Measurements from ENCODE around the gene RABL6.
"Not testable (repeated sequence)": the region's sequence is repeated elsewhere in the genome, so short reads cannot be mapped to it uniquely, and the experiment has no call there.

Gene RABL6

GRCh38 chr9:136787690-136788400 lies 19.9 kb upstream of the RABL6 start:
- Histone ChIP-seq H3K4me3 (ENCODE audit: insufficient read depth, low read depth, low read length, poor library complexity, severe bottlenecking) (no peak overlapping the region), H3K4me1 (ENCODE audit: control insufficient read depth, insufficient read depth, low read length, poor library complexity, severe bottlenecking) (peaks cover 20% of the 10 kb centered on the region), H3K36me3 (ENCODE audit: control insufficient read depth, insufficient read depth, low read length) (no peaks in the 10 kb centered on the region), H3K27ac (ENCODE audit: insufficient read depth, low read length, poor library complexity, severe bottlenecking) (no peak overlapping the region), H3K27me3 (replicated peaks; ENCODE audit: control insufficient read depth, insufficient read depth, low read length, poor library complexity, severe bottlenecking) (no peaks in the 10 kb centered on the region), H3K9me3 (ENCODE audit: control insufficient read depth, low read length) (no peaks in the 10 kb centered on the region)
- peak; percentile 44 to 64 (median 53) for DNase-seq

GRCh38 chr9:136788644-136789522 lies 18.9 kb upstream of the RABL6 start:
- peaks cover 20% of the 10 kb centered on the region for H3K4me1 ChIP-seq (ENCODE audit: control insufficient read depth, insufficient read depth, low read length, poor library complexity, severe bottlenecking)
- not testable (repeated sequence) for H3K27me3 ChIP-seq (replicated peaks; ENCODE audit: control insufficient read depth, insufficient read depth, low read length, poor library complexity, severe bottlenecking); H3K9me3 ChIP-seq (ENCODE audit: control insufficient read depth, low read length); DNase-seq; H3K36me3 ChIP-seq (ENCODE audit: control insufficient read depth, insufficient read depth, low read length); H3K27ac ChIP-seq (ENCODE audit: insufficient read depth, low read length, poor library complexity, severe bottlenecking); H3K4me3 ChIP-seq (ENCODE audit: insufficient read depth, low read depth, low read length, poor library complexity, severe bottlenecking)

GRCh38 chr9:136789523-136789937 lies 18.2 kb upstream of the RABL6 start:
- Histone ChIP-seq H3K36me3 (ENCODE audit: control insufficient read depth, insufficient read depth, low read length) (peaks cover 5% of the 10 kb centered on the region), H3K27me3 (replicated peaks; ENCODE audit: control insufficient read depth, insufficient read depth, low read length, poor library complexity, severe bottlenecking) (no peaks in the 10 kb centered on the region), H3K4me3 (ENCODE audit: insufficient read depth, low read depth, low read length, poor library complexity, severe bottlenecking) (no peak overlapping the region), H3K27ac (ENCODE audit: insufficient read depth, low read length, poor library complexity, severe bottlenecking) (no peak overlapping the region), H3K9me3 (ENCODE audit: control insufficient read depth, low read length) (no peaks in the 10 kb centered on the region), H3K4me1 (ENCODE audit: control insufficient read depth, insufficient read depth, low read length, poor library complexity, severe bottlenecking) (peaks cover 20% of the 10 kb centered on the region)
- DNase-seq = no peak

GRCh38 chr9:136790640-136791515 lies 16.9 kb upstream of the RABL6 start, which contains the start of gene TMEM141:
Gene TMEM141 (plus strand): TSS chr9:136791344. CDS start chr9:136791371, 27 bp downstream.
- DNase-seq = peak; percentile 99 to 100 (median 99)
- Histone ChIP-seq H3K27me3 (replicated peaks; ENCODE audit: control insufficient read depth, insufficient read depth, low read length, poor library complexity, severe bottlenecking) (no peaks in the 10 kb centered on the region), H3K27ac (ENCODE audit: insufficient read depth, low read length, poor library complexity, severe bottlenecking) (peak within 1 kb of the TSS; percentile 94), H3K4me3 (ENCODE audit: insufficient read depth, low read depth, low read length, poor library complexity, severe bottlenecking) (peak within 1 kb of the TSS; percentile 56), H3K36me3 (ENCODE audit: control insufficient read depth, insufficient read depth, low read length) (peaks cover 5% of the 10 kb centered on the region), H3K4me1 (ENCODE audit: control insufficient read depth, insufficient read depth, low read length, poor library complexity, severe bottlenecking) (peaks cover 20% of the 10 kb centered on the region), H3K9me3 (ENCODE audit: control insufficient read depth, low read length) (no peaks in the 10 kb centered on the region)

- peaks cover 20% of the 10 kb centered on the region for H3K4me1 ChIP-seq (ENCODE audit: control insufficient read depth, insufficient read depth, low read length, poor library complexity, severe bottlenecking)
- peaks cover 5% of the 10 kb centered on the region for H3K36me3 ChIP-seq (ENCODE audit: control insufficient read depth, insufficient read depth, low read length)
- H3K27me3 ChIP-seq (replicated peaks; ENCODE audit: control insufficient read depth, insufficient read depth, low read length, poor library complexity, severe bottlenecking) = no peaks in the 10 kb centered on the region
- DNase-seq = peak; percentile 58 to 61 (median 59)
- H3K9me3 ChIP-seq (ENCODE audit: control insufficient read depth, low read length) = no peaks in the 10 kb centered on the region
- peak overlapping the region; percentile 94 for H3K27ac ChIP-seq (ENCODE audit: insufficient read depth, low read length, poor library complexity, severe bottlenecking)
- peak overlapping the region; percentile 56 for H3K4me3 ChIP-seq (ENCODE audit: insufficient read depth, low read depth, low read length, poor library complexity, severe bottlenecking)
Observed at GRCh38 chr9:136791516-136792276, 16.1 kb upstream of the RABL6 start.

- Histone ChIP-seq H3K27ac (ENCODE audit: insufficient read depth, low read length, poor library complexity, severe bottlenecking) (peak overlapping the region; percentile 31), H3K36me3 (ENCODE audit: control insufficient read depth, insufficient read depth, low read length) (peaks cover 5% of the 10 kb centered on the region), H3K9me3 (ENCODE audit: control insufficient read depth, low read length) (no peaks in the 10 kb centered on the region), H3K4me1 (ENCODE audit: control insufficient read depth, insufficient read depth, low read length, poor library complexity, severe bottlenecking) (peaks cover 19% of the 10 kb centered on the region), H3K27me3 (replicated peaks; ENCODE audit: control insufficient read depth, insufficient read depth, low read length, poor library complexity, severe bottlenecking) (no peaks in the 10 kb centered on the region), H3K4me3 (ENCODE audit: insufficient read depth, low read depth, low read length, poor library complexity, severe bottlenecking) (peak overlapping the region; percentile 56)
- DNase-seq = no peak
Observed at GRCh38 chr9:136792321-136793085, 15.2 kb upstream of the RABL6 start.

GRCh38 chr9:136793086-136793946 lies 14.4 kb upstream of the RABL6 start:
- no peaks in the 10 kb centered on the region for H3K9me3 ChIP-seq (ENCODE audit: control insufficient read depth, low read length)
- peaks cover 15% of the 10 kb centered on the region for H3K4me1 ChIP-seq (ENCODE audit: control insufficient read depth, insufficient read depth, low read length, poor library complexity, severe bottlenecking)
- H3K27ac ChIP-seq (ENCODE audit: insufficient read depth, low read length, poor library complexity, severe bottlenecking) = no peak overlapping the region
- peaks cover 5% of the 10 kb centered on the region for H3K36me3 ChIP-seq (ENCODE audit: control insufficient read depth, insufficient read depth, low read length)
- H3K27me3 ChIP-seq (replicated peaks; ENCODE audit: control insufficient read depth, insufficient read depth, low read length, poor library complexity, severe bottlenecking) = no peaks in the 10 kb centered on the region
- DNase-seq = no peak
- no peak overlapping the region for H3K4me3 ChIP-seq (ENCODE audit: insufficient read depth, low read depth, low read length, poor library complexity, severe bottlenecking)

GRCh38 chr9:136794281-136794999 lies 13.3 kb upstream of the RABL6 start:
- Histone ChIP-seq H3K4me3 (ENCODE audit: insufficient read depth, low read depth, low read length, poor library complexity, severe bottlenecking) (no peak overlapping the region), H3K27ac (ENCODE audit: insufficient read depth, low read length, poor library complexity, severe bottlenecking) (no peak overlapping the region), H3K4me1 (ENCODE audit: control insufficient read depth, insufficient read depth, low read length, poor library complexity, severe bottlenecking) (peaks cover 22% of the 10 kb centered on the region), H3K36me3 (ENCODE audit: control insufficient read depth, insufficient read depth, low read length) (peaks cover 5% of the 10 kb centered on the region), H3K9me3 (ENCODE audit: control insufficient read depth, low read length) (no peaks in the 10 kb centered on the region), H3K27me3 (replicated peaks; ENCODE audit: control insufficient read depth, insufficient read depth, low read length, poor library complexity, severe bottlenecking) (no peaks in the 10 kb centered on the region)
- DNase-seq = no peak
